Measurements from ENCODE around the gene LIMD2. TPM values are rescaled to one million over a fixed set of nuclear protein-coding genes. Genes with fewer than 3 reads are reported as not detected.

LIMD2 gene
- total and polyA plus RNA-seq, 9 donors: 1.5 to 13.2 (median 9.0) TPM

GRCh38 chr17:63692195-63692816, 7.6 kb downstream of the LIMD2 start:
- intact Hi-C loops (cut with DNase I): no loop called here
- 93 to 95% (median 94%) methylated on average over 11 of the region's 11 CpGs for WGBS, 3 donors
- no peaks in the 10 kb centered on the region for H3K9me3 ChIP-seq
- no peak for TF ChIP-seq EP300 (IDR thresholded peaks at IDR 0.05)
- TF ChIP-seq POLR2A (IDR thresholded peaks at IDR 0.05): no peak
- no peak for TF ChIP-seq CTCF (IDR thresholded peaks at IDR 0.05)
- no peak overlapping the region for H3K27ac ChIP-seq
- no peaks in the 10 kb centered on the region for H3K36me3 ChIP-seq
- H3K4me3 ChIP-seq: no peak overlapping the region
- no peaks in the 10 kb centered on the region for H3K27me3 ChIP-seq
- H3K4me1 ChIP-seq (ENCODE audit: insufficient read depth): no peaks in the 10 kb centered on the region
- no peak for DNase-seq

- no peak overlapping the region for H3K27ac ChIP-seq
- H3K9me3 ChIP-seq: no peaks in the 10 kb centered on the region
- H3K36me3 ChIP-seq: no peaks in the 10 kb centered on the region
- H3K4me3 ChIP-seq: no peak overlapping the region
- 96 to 98% (median 96%) methylated on average over 14 of the region's 14 CpGs for WGBS, 3 donors
- no peak for TF ChIP-seq EP300 (IDR thresholded peaks at IDR 0.05)
- no peak for TF ChIP-seq POLR2A (IDR thresholded peaks at IDR 0.05)
- TF ChIP-seq CTCF (IDR thresholded peaks at IDR 0.05): no peak
- DNase-seq: no peak
- no peaks in the 10 kb centered on the region for H3K4me1 ChIP-seq (ENCODE audit: insufficient read depth)
- intact Hi-C loops (cut with DNase I): no loop called here
- H3K27me3 ChIP-seq: no peaks in the 10 kb centered on the region
Measured at GRCh38 chr17:63689479-63689878, 10.4 kb downstream of the LIMD2 start.

- no peak for DNase-seq
- no peaks in the 10 kb centered on the region for H3K27me3 ChIP-seq
- TF ChIP-seq EP300 (IDR thresholded peaks at IDR 0.05): no peak
- no peak for TF ChIP-seq CTCF (IDR thresholded peaks at IDR 0.05)
- TF ChIP-seq POLR2A (IDR thresholded peaks at IDR 0.05): no peak
- 70 to 80% (median 76%) methylated on average over 12 of the region's 12 CpGs for WGBS, 3 donors
- no peaks in the 10 kb centered on the region for H3K9me3 ChIP-seq
- H3K4me1 ChIP-seq (ENCODE audit: insufficient read depth): no peaks in the 10 kb centered on the region
- no peak overlapping the region for H3K4me3 ChIP-seq
- no peaks in the 10 kb centered on the region for H3K36me3 ChIP-seq
- intact Hi-C loops (cut with DNase I): no loop called here
- no peak overlapping the region for H3K27ac ChIP-seq
Measured at GRCh38 chr17:63688396-63689020, 11.4 kb downstream of the LIMD2 start.

- DNase-seq: no peak
- Histone ChIP-seq H3K4me1 (ENCODE audit: insufficient read depth) (peaks cover 2% of the 10 kb centered on the region), H3K9me3 (no peaks in the 10 kb centered on the region), H3K27ac (no peak overlapping the region), H3K4me3 (no peak overlapping the region), H3K36me3 (no peaks in the 10 kb centered on the region), H3K27me3 (no peaks in the 10 kb centered on the region)
- TF ChIP-seq EP300 (IDR thresholded peaks at IDR 0.05) (no peak), CTCF (IDR thresholded peaks at IDR 0.05) (no peak), POLR2A (IDR thresholded peaks at IDR 0.05) (no peak)
- 95 to 98% (median 97%) methylated on average over 3 of the region's 3 CpGs for WGBS, 3 donors
- intact Hi-C loops (cut with DNase I): no loop called here
Measured at GRCh38 chr17:63686138-63686685, 13.7 kb downstream of the LIMD2 start.
